Prostate gland (tissue), 2 donors: Measurements from ENCODE around the gene PSMG4. TPM values are rescaled to one million over a fixed set of nuclear protein-coding genes. Genes with fewer than 3 reads are reported as not detected.

Experiments used
- DNase-seq: peaks from one replicate; pipeline ENCODE4 v3.0.0-alpha.2; 2019; ENCODE audit warnings: low spot score
- H3K27ac ChIP-seq, 2 donors: fragments of 200-600 bp; sonication (generic); 2 replicates each; pipeline ENCODE4 v1.5.1; 2017 to 2019
- H3K27me3 ChIP-seq: fragments of 200-600 bp; sonication (generic); replicated peaks from 2 replicates; pipeline ENCODE4 v1.5.1; 2019; ENCODE audit not compliant: insufficient read depth
- H3K36me3 ChIP-seq, 2 donors: fragments of 200-600 bp; sonication (generic); 1 replicate in 1 of 2; 2 replicates in 1 of 2; pipeline versions ENCODE4 v1.5.1 to v1.8.1; 2017 to 2019
- H3K4me1 ChIP-seq: fragments of 200-600 bp; sonication (generic); replicated peaks from 2 replicates; pipeline ENCODE4 v1.5.1; 2019
- H3K4me3 ChIP-seq, 2 donors: fragments of 200-600 bp; sonication (generic); 2 replicates each; pipeline ENCODE4 v1.5.1; 2017 to 2019
- H3K9me3 ChIP-seq: fragments of 200-600 bp; sonication (generic); 2 replicates; pipeline ENCODE4 v1.5.1; 2017
- POLR2A ChIP-seq: fragments of 450-650 bp; IDR thresholded peaks from one replicate; pipeline ENCODE4 v1.6.1; 2016; ENCODE audit warnings: antibody characterized with exemption, mild to moderate bottlenecking
- POLR2AphosphoS5 ChIP-seq: sonication (generic); formaldehyde crosslinking; IDR thresholded peaks from one replicate; pipeline ENCODE4 v1.6.1; 2017; ENCODE audit warnings: antibody characterized with exemption
- WGBS: methylation state at CpG from one replicate; pipeline ENCODE4 v1.1.5; 2018; 5-methylcytosine and 5-hydroxymethylcytosine counted together
- intact Hi-C: fragments of 100-400 bp; cut with DNase I; formaldehyde crosslinking; loops from one replicate; pipeline ENCODE4 v1.14.2; 2022
- total RNA-seq, 2 donors: library from RNA; depleted of rRNA; stranded (reverse); fragments of >200 nt; gene quantifications; one replicate each; pipeline ENCODE4 v1.1.0, GENCODE V29; 2016
- TF ChIP-seq, protein P1 (sequence below), 4 experiments: fragments of 200-600 bp in 2 of 4; fragments of 450-650 bp in 2 of 4; sonication (generic) in 2 of 4; IDR thresholded peaks; 1 replicate in 3 of 4; 2 replicates in 1 of 4; pipeline ENCODE4 v1.5.1; 2016 to 2019; ENCODE audit warnings: antibody characterized with exemption in 4 of 4, mild to moderate bottlenecking in 2 of 4, moderate library complexity in 2 of 4

PSMG4 gene
- total RNA-seq, 2 donors from 2014 or later = 20.8 to 30.1 TPM

DNA sequence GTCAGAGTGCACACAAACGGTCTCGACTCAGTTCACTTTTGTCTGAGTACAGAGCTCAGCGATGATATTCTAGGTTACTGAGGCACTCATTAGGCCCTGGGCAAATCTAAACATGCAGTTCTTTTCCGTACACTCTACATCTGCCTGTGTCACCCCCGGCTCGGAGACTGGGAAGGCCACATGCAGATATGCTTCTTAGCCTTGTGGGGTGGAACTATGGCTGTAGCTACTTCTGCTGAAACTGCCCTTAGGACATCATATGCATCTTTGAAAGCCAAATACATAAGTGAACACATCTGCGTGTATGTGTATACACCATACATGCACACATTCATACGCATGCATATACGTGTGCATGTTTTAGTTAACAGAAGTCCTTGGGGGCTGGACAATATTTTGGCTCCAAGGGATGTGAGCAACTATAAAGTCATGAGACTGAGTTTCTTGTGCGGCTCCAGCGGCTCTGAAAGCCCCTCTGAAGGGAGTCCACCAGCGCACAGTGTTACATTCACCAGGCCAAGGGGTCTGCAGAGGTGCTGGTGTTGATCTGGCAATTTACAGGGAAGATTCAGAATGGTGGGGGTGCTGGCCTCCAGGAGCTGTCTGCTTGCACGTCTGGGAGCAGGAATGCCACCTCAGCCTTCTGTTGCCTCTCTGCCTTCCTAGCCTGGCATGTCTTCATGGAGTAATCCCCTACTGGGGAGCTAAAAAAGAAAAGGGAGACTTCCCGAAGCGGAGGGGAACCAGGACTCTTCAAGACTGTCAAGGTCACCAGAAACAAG is 31.6 kb downstream of the PSMG4 start:
- Histone ChIP-seq H3K4me3 (no peak overlapping the region), H3K27ac (no peak overlapping the region), H3K9me3 (no peaks in the 10 kb centered on the region), H3K27me3 (no peaks in the 10 kb centered on the region), H3K36me3 (no peaks in the 10 kb centered on the region), H3K4me1 (peaks cover 3% of the 10 kb centered on the region)
- intact Hi-C loops = no loop called here
- TF ChIP-seq, protein P1, sequence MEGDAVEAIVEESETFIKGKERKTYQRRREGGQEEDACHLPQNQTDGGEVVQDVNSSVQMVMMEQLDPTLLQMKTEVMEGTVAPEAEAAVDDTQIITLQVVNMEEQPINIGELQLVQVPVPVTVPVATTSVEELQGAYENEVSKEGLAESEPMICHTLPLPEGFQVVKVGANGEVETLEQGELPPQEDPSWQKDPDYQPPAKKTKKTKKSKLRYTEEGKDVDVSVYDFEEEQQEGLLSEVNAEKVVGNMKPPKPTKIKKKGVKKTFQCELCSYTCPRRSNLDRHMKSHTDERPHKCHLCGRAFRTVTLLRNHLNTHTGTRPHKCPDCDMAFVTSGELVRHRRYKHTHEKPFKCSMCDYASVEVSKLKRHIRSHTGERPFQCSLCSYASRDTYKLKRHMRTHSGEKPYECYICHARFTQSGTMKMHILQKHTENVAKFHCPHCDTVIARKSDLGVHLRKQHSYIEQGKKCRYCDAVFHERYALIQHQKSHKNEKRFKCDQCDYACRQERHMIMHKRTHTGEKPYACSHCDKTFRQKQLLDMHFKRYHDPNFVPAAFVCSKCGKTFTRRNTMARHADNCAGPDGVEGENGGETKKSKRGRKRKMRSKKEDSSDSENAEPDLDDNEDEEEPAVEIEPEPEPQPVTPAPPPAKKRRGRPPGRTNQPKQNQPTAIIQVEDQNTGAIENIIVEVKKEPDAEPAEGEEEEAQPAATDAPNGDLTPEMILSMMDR (IDR thresholded peaks at IDR 0.05) = no peak
- TF ChIP-seq POLR2A = no peak
- no peak for TF ChIP-seq POLR2AphosphoS5
- WGBS = 89% methylated on average over 15 of the region's 15 CpGs
- no peak for DNase-seq

DNA sequence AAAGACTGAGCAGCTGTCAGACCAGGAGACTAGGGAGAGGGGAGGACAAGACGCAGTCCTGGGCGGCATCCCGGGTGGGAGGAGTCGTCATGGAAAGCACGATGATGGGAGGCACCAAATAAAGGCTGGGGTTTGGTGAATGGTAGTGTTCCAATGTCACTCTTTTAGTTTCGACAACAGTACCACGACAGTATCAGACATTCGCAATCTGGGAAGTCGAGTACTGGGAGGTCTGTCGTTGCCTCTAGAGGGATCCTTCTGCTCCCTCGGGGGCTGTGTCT is 32.1 kb downstream of the PSMG4 start:
- no peak for DNase-seq
- intact Hi-C loops = no loop called here
- Histone ChIP-seq H3K4me1 (no peaks in the 10 kb centered on the region), H3K9me3 (no peaks in the 10 kb centered on the region), H3K4me3 (no peak overlapping the region), H3K27ac (no peak overlapping the region), H3K36me3 (no peaks in the 10 kb centered on the region), H3K27me3 (no peaks in the 10 kb centered on the region)
- TF ChIP-seq POLR2A = no peak
- no peak for TF ChIP-seq POLR2AphosphoS5
- TF ChIP-seq, protein P1 (IDR thresholded peaks at IDR 0.05) = no peak
- 82% methylated on average over 11 of the region's 11 CpGs for WGBS

DNA sequence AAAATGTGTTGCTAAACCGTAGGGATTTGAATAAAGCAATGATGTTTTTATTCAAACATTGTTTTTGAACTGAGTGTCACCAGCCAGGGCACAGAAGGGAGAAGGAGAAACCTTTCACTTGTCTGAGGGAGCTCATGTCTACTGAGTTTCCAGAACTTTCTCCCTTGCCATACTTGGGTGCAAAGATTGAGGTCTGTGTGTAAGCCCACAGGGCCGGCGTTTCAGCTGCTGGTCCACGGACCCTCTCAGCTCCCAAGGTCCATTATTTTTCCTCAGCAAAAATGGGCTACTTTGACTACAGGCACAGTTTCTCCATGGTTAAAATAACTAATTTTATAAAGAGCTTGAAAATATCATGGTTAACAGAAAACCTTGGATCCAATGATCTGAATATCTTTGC is 32.6 kb downstream of the PSMG4 start:
- DNase-seq = no peak
- TF ChIP-seq POLR2AphosphoS5 = no peak
- TF ChIP-seq, protein P1 (IDR thresholded peaks at IDR 0.05) = no peak
- no peak for TF ChIP-seq POLR2A
- no peaks in the 10 kb centered on the region for H3K4me1 ChIP-seq
- H3K36me3 ChIP-seq = no peaks in the 10 kb centered on the region
- H3K27me3 ChIP-seq = no peaks in the 10 kb centered on the region
- H3K9me3 ChIP-seq = no peaks in the 10 kb centered on the region
- intact Hi-C loops = no loop called here
- H3K27ac ChIP-seq = no peak overlapping the region
- H3K4me3 ChIP-seq = no peak overlapping the region
- WGBS = 97% methylated on average over 4 of the region's 4 CpGs

DNA sequence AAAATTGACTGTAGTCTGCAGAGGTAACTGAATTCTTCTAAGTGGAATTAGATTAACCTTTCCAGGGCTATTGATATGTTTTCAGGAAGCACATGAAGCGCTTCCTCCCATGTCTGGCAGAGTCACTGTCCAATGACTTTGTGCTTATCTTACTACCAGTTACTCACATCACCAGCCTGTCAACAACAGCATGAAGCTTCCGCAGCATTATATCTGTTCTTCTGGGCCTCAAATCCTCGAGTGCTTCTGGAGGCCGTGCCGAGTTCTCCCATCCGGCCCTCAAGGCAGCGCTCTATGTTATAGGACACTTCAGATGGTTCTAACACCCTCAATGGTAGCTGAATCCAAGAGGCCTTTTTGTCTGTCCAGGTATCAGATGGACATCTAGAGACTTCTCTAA is 33.2 kb downstream of the PSMG4 start:
- no peaks in the 10 kb centered on the region for H3K27me3 ChIP-seq
- whole genome bisulfite sequencing = 90% methylated on average over 7 of the region's 7 CpGs
- H3K4me1 ChIP-seq = no peaks in the 10 kb centered on the region
- TF ChIP-seq, protein P1 (IDR thresholded peaks at IDR 0.05) = no peak
- TF ChIP-seq POLR2AphosphoS5 (no peak), POLR2A (no peak)
- H3K9me3 ChIP-seq = no peaks in the 10 kb centered on the region
- no peak overlapping the region for H3K4me3 ChIP-seq
- no peak for DNase-seq
- intact Hi-C loops = no loop called here
- H3K36me3 ChIP-seq = no peaks in the 10 kb centered on the region
- no peak overlapping the region for H3K27ac ChIP-seq
